ENCODE results near the gene SLC10A7. TPM values are rescaled to one million over a fixed set of nuclear protein-coding genes. Genes with fewer than 3 reads are reported as not detected.

SLC10A7 gene
- total and polyA plus RNA-seq, 2 experiments from 2014 or later = 0.81 to 4.3 TPM

- TF ChIP-seq STAT1 (IDR thresholded peaks at IDR 0.05; ENCODE audit: unreplicated experiment) (no peak), EZH2 (IDR thresholded peaks at IDR 0.05; ENCODE audit: low read depth, unreplicated experiment) (no peak), CREB1 (CRISPR knock-in tag; IDR thresholded peaks at IDR 0.05; ENCODE audit: low read depth) (no peak), ZNF114 (CRISPR knock-in tag; IDR thresholded peaks at IDR 0.05) (no peak)
Observed at GRCh38 chr4:146550161-146550560, 28.4 kb upstream of the SLC10A7 start (continued).

- Histone ChIP-seq H3K4me1 (ENCODE audit: insufficient read depth) (peaks cover 12% of the 10 kb centered on the region; the same call in 1 of the 2 replicates), H3K27me3 (ENCODE audit: insufficient read depth) (no peaks in the 10 kb centered on the region), H3K4me2 (no peak overlapping the region), H4K20me1 (replicated peaks; ENCODE audit: insufficient read depth) (no peaks in the 10 kb centered on the region), H3K4me3 (no peak overlapping the region), H2AFZ (no peak overlapping the region), H3K9me2 (ENCODE audit: insufficient read depth) (no peaks in the 10 kb centered on the region; the same call in 1 of the 2 replicates), H3K36me3 (ENCODE audit: insufficient read depth) (no peaks in the 10 kb centered on the region), H3F3A (replicated peaks; ENCODE audit: low read depth) (no peaks in the 10 kb centered on the region), H3K27ac (ENCODE audit: low read depth) (no peak overlapping the region), H3K79me2 (replicated peaks; ENCODE audit: insufficient read depth) (no peaks in the 10 kb centered on the region)
- no peak for DNase-seq (ENCODE audit: low spot score)
- peaks cover 5% of the 10 kb centered on the region for H3K27me3 Mint-ChIP-seq (ENCODE audit: insufficient read depth, low read depth, poor library complexity)
- no peak for ATAC-seq
- no peak overlapping the region for H3K27ac Mint-ChIP-seq
- no peak for TF ChIP-seq CTCF (conservative IDR thresholded peaks at IDR 0.05; ENCODE audit: low read depth in 2 of 2)
- no peak for TF ChIP-seq JUNB (IDR thresholded peaks at IDR 0.05; ENCODE audit: unreplicated experiment)
- no peak for TF ChIP-seq NANOG (IDR thresholded peaks at IDR 0.05; ENCODE audit: borderline replicate concordance)
- H3K36me3 Mint-ChIP-seq (ENCODE audit: low read depth) = no peaks in the 10 kb centered on the region
- peaks cover 3% of the 10 kb centered on the region for H3K4me1 Mint-ChIP-seq
- H3K4me3 Mint-ChIP-seq = no peak overlapping the region
- no peaks in the 10 kb centered on the region; the same call in 2 of the 3 replicates for H3K9me3 Mint-ChIP-seq
Observed at GRCh38 chr4:146548443-146548842, 26.7 kb upstream of the SLC10A7 start.

GRCh38 chr4:146545102-146545501 is 23.4 kb upstream of the SLC10A7 start:
- peak; percentile 79 for DNase-seq (ENCODE audit: low spot score)

More at GRCh38 chr4:146545102-146545501, 23.4 kb upstream of the SLC10A7 start:
- H3K4me3 Mint-ChIP-seq = no peak overlapping the region
- peaks cover 11% of the 10 kb centered on the region for H3K27me3 Mint-ChIP-seq (ENCODE audit: insufficient read depth, low read depth, poor library complexity)
- Histone ChIP-seq H2AFZ (peak overlapping the region; percentile 90), H3K27ac (ENCODE audit: low read depth) (no peak overlapping the region), H3K4me2 (no peak overlapping the region), H4K20me1 (replicated peaks; ENCODE audit: insufficient read depth) (no peaks in the 10 kb centered on the region), H3K9me2 (ENCODE audit: insufficient read depth) (no peaks in the 10 kb centered on the region; the same call in 1 of the 2 replicates), H3K79me2 (replicated peaks; ENCODE audit: insufficient read depth) (no peaks in the 10 kb centered on the region), H3K4me3 (no peak overlapping the region), H3K27me3 (ENCODE audit: insufficient read depth) (no peaks in the 10 kb centered on the region), H3K36me3 (ENCODE audit: insufficient read depth) (no peaks in the 10 kb centered on the region), H3F3A (replicated peaks; ENCODE audit: low read depth) (no peaks in the 10 kb centered on the region), H3K4me1 (ENCODE audit: insufficient read depth) (no peaks in the 10 kb centered on the region)
- no peaks in the 10 kb centered on the region; the same call in 2 of the 3 replicates for H3K9me3 Mint-ChIP-seq
- no peak overlapping the region for H3K27ac Mint-ChIP-seq
- H3K4me1 Mint-ChIP-seq = no peaks in the 10 kb centered on the region; the same call in 2 of the 3 replicates
- no peaks in the 10 kb centered on the region for H3K36me3 Mint-ChIP-seq (ENCODE audit: low read depth)
- ATAC-seq = peak; percentile 89
- TF ChIP-seq POLR2AphosphoS5 (IDR thresholded peaks at IDR 0.05; ENCODE audit: low read depth) = no peak
- no peak for TF ChIP-seq ETS1 (IDR thresholded peaks at IDR 0.05)
- no peak for TF ChIP-seq EZH2 (IDR thresholded peaks at IDR 0.05; ENCODE audit: low read depth, unreplicated experiment)
- TF ChIP-seq ZNF331 (CRISPR knock-in tag; IDR thresholded peaks at IDR 0.05; ENCODE audit: low read depth) = no peak
- no peak for TF ChIP-seq STAT1 (IDR thresholded peaks at IDR 0.05; ENCODE audit: unreplicated experiment)
- TF ChIP-seq CTCF (conservative IDR thresholded peaks at IDR 0.05; ENCODE audit: low read depth in 2 of 2) = peak; percentile 67 to 75

All from GM23338 (cell line).